ENCODE results near the gene SCAPER.
"Not testable (repeated sequence)": the region's sequence is repeated elsewhere in the genome, so short reads cannot be mapped to it uniquely, and the experiment has no call there.

SCAPER gene

DNA sequence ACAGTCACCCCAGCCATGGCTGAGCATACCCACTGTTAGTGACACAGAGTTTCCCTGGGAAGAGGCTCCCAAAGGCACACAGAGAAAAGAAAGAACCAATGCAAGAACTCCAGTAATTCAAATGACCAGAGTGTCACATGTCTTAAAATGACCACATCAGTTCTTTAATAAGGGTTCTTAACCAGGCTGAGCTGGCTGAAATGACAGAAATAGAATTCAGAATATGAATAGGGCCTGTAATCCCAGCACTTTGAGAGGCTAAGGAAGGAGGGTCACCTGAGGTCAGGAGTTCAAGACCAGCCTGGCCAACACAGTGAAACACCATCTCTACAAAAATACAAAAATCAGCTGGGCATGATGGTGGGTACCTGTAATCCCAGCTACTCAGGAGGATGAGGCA lies 54.8 kb downstream of the SCAPER start:
- not testable (repeated sequence) for H3K4me3 ChIP-seq (ENCODE audit: low read depth, low read length); H3K9me3 ChIP-seq (ENCODE audit: control insufficient read depth, insufficient read depth, low read depth, low read length); H3K4me1 ChIP-seq (ENCODE audit: control insufficient read depth, insufficient read depth, low read length); H3K36me3 ChIP-seq (ENCODE audit: control insufficient read depth, insufficient read depth, low read length); H3K27me3 ChIP-seq (ENCODE audit: control insufficient read depth, insufficient read depth, low read length); H3K9ac ChIP-seq (ENCODE audit: low read length); H3K27ac ChIP-seq (ENCODE audit: low read depth, low read length)

DNA sequence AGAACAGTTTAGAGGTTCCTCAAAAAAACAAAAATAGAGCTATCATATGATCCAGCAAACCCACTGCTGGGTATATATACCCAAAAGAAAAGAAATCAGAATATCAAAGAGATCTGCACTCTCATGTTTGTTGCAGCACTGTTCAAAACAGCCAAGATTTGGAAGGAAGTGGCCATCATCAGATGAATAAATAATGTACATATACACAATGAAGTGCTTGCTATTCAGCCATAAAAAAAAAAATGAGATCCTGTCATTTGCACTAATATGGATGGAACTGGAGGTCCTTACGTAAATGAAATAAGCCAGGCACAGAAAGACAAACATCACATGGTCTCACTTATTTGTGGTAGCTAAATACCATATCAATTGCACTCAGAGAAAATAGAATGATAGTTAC lies 58.4 kb downstream of the SCAPER start:
- H3K36me3 ChIP-seq (ENCODE audit: control insufficient read depth, insufficient read depth, low read length) = no peaks in the 10 kb centered on the region
- no peak overlapping the region for H3K4me3 ChIP-seq (ENCODE audit: low read depth, low read length)
- H3K4me1 ChIP-seq (ENCODE audit: control insufficient read depth, insufficient read depth, low read length) = no peaks in the 10 kb centered on the region
- H3K27ac ChIP-seq (ENCODE audit: low read depth, low read length) = no peak overlapping the region
- H3K27me3 ChIP-seq (ENCODE audit: control insufficient read depth, insufficient read depth, low read length) = no peaks in the 10 kb centered on the region
- H3K9me3 ChIP-seq (ENCODE audit: control insufficient read depth, insufficient read depth, low read depth, low read length) = no peaks in the 10 kb centered on the region; the same call in 1 of the 2 replicates
- no peak overlapping the region for H3K9ac ChIP-seq (ENCODE audit: low read length)

DNA sequence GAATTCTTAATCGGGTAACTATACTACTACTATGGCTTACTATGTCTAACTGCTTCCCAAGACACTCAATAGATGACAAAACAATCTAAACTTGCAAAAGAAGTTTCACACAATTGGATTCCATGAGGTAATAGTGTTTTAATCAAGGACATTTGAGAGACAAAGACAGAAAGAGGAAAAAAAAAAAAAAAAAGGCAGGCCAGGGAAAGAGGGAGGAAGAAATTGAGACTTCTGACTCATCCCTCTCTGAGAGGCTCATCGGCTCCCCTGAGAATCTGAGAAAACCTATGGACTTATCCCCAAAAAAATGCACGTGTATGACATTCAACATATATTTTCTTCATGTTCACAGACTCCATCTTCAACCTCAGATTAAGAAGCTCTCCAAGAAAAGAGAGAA lies 61.0 kb downstream of the SCAPER start:
- H3K4me1 ChIP-seq (ENCODE audit: control insufficient read depth, insufficient read depth, low read length) = no peaks in the 10 kb centered on the region

DNA sequence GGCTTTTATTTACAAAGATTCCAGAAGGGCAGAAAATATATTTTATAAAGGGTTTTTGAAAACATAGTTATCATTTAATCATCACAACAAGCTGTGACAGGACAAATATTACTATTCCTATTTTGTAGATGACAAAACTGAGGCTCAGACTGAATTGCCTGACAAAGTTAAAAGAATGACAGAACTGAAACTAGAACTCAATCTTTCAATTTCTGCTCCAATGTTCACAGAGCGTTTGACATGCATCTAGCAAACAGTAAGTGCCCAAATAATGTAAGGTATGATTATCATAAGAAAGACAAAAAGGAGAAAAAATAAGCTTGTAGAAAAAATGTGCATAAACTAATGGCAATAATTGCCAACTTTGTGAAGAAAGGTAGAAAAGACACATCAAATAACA lies 61.9 kb downstream of the SCAPER start:
- H3K4me3 ChIP-seq (ENCODE audit: low read depth, low read length) = no peak overlapping the region
- no peaks in the 10 kb centered on the region for H3K27me3 ChIP-seq (ENCODE audit: control insufficient read depth, insufficient read depth, low read length)
- H3K9ac ChIP-seq (ENCODE audit: low read length) = no peak overlapping the region
- no peaks in the 10 kb centered on the region for H3K36me3 ChIP-seq (ENCODE audit: control insufficient read depth, insufficient read depth, low read length)
- no peaks in the 10 kb centered on the region for H3K4me1 ChIP-seq (ENCODE audit: control insufficient read depth, insufficient read depth, low read length)
- H3K9me3 ChIP-seq (ENCODE audit: control insufficient read depth, insufficient read depth, low read depth, low read length) = no peaks in the 10 kb centered on the region
- no peak overlapping the region for H3K27ac ChIP-seq (ENCODE audit: low read depth, low read length)

More for the DNA sequence above, 61.0 kb downstream of the SCAPER start:
- Histone ChIP-seq H3K36me3 (ENCODE audit: control insufficient read depth, insufficient read depth, low read length) (no peaks in the 10 kb centered on the region), H3K9ac (ENCODE audit: low read length) (no peak overlapping the region), H3K9me3 (ENCODE audit: control insufficient read depth, insufficient read depth, low read depth, low read length) (no peaks in the 10 kb centered on the region), H3K4me3 (ENCODE audit: low read depth, low read length) (no peak overlapping the region), H3K27me3 (ENCODE audit: control insufficient read depth, insufficient read depth, low read length) (no peaks in the 10 kb centered on the region), H3K27ac (ENCODE audit: low read depth, low read length) (no peak overlapping the region)

DNA sequence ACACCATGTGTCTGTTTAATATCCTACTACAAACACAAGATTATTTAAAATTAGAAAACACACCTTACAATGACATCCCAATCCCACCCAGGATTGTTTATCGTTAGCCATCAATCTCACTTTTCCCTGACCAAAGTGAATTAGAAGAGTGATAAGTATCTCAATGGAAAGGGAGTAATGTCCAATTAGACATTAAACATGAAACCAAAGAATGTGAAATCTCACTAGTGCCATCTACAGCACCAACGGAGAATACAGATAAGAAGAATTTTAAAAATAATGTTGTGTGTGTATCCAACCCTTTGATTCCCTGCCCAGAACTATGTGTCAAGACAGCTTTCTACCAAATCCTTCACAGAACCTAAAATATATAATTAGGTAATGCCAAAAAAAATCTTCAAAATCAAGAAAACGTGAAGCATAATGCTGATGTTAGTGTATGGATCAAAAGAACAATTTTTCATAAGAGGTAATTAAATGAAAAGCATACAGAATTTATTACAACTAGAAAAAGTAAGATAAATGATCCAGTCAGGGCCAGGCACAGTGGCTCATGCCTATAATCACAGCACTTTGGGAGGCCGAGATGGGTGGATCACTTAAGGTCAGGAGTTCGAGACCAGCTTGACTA lies 64.2 kb downstream of the SCAPER start:
- H3K27me3 ChIP-seq (ENCODE audit: control insufficient read depth, insufficient read depth, low read length) = no peaks in the 10 kb centered on the region
- no peaks in the 10 kb centered on the region for H3K4me1 ChIP-seq (ENCODE audit: control insufficient read depth, insufficient read depth, low read length)
- H3K9me3 ChIP-seq (ENCODE audit: control insufficient read depth, insufficient read depth, low read depth, low read length) = no peaks in the 10 kb centered on the region
- no peak overlapping the region for H3K9ac ChIP-seq (ENCODE audit: low read length)
- no peak overlapping the region for H3K27ac ChIP-seq (ENCODE audit: low read depth, low read length)
- H3K36me3 ChIP-seq (ENCODE audit: control insufficient read depth, insufficient read depth, low read length) = no peaks in the 10 kb centered on the region
- H3K4me3 ChIP-seq (ENCODE audit: low read depth, low read length) = no peak overlapping the region

DNA sequence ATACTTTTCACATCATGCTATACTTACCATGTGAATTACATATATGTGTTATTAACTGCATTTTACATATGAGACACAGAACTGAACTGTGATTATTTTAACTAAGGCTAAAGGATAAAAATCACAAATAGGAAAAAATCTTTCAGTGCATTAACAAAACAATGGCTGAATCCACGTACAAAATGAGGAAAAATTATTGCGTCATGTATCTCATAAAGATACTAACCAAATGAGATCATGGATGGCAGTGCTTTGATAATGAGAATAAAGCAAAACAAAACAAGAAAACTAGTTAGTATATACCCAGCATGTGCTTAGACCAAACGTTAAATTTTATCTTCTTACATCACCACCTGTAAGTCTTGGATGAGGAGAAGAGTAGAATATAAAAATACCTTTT lies 66.0 kb downstream of the SCAPER start:
- no peak overlapping the region for H3K27ac ChIP-seq (ENCODE audit: low read depth, low read length)
- H3K4me1 ChIP-seq (ENCODE audit: control insufficient read depth, insufficient read depth, low read length) = no peaks in the 10 kb centered on the region
- no peak overlapping the region for H3K4me3 ChIP-seq (ENCODE audit: low read depth, low read length)
- H3K9me3 ChIP-seq (ENCODE audit: control insufficient read depth, insufficient read depth, low read depth, low read length) = no peaks in the 10 kb centered on the region
- no peaks in the 10 kb centered on the region for H3K27me3 ChIP-seq (ENCODE audit: control insufficient read depth, insufficient read depth, low read length)
- H3K36me3 ChIP-seq (ENCODE audit: control insufficient read depth, insufficient read depth, low read length) = no peaks in the 10 kb centered on the region
- no peak overlapping the region for H3K9ac ChIP-seq (ENCODE audit: low read length)

DNA sequence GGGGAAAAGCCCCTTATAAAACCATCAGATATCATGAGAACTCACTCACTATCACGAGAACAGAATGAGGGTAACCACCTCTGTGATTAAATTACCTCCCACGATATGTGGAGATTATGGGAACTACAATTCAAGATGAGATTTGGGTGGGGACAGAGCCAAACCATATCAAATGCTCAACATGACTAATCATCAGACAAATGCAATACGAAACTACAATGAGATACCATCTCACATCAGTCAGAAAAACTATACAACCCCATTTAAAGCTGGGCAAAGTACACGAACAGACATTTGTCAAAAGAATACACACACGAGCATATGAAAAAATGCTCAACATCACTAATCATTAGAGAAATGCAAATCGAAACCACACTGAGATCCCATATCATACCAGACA lies 67.7 kb downstream of the SCAPER start:
- H3K9me3 ChIP-seq (ENCODE audit: control insufficient read depth, insufficient read depth, low read depth, low read length) = no peaks in the 10 kb centered on the region
- H3K4me3 ChIP-seq (ENCODE audit: low read depth, low read length) = no peak overlapping the region
- H3K4me1 ChIP-seq (ENCODE audit: control insufficient read depth, insufficient read depth, low read length) = no peaks in the 10 kb centered on the region
- no peak overlapping the region for H3K27ac ChIP-seq (ENCODE audit: low read depth, low read length)
- no peaks in the 10 kb centered on the region for H3K36me3 ChIP-seq (ENCODE audit: control insufficient read depth, insufficient read depth, low read length)
- H3K9ac ChIP-seq (ENCODE audit: low read length) = no peak overlapping the region
- H3K27me3 ChIP-seq (ENCODE audit: control insufficient read depth, insufficient read depth, low read length) = no peaks in the 10 kb centered on the region

DNA sequence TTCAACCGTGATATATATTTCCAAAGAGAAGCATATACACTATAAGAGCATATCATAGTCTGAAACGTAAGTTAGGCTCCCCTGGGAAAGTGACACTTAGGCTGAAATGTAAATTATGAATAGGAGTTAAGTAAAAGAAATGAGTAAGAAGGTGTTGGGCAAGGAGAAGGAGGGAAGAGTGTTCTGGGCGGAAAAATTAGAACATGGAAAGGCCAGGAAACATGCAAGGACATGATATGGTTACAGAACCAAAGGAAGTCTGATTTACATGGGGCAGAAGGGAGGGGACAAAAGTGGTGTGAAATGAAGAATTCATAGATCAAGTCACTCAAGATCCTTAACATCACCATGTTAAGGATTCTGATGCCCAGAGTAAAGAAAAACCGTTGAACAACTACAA lies 75.2 kb downstream of the SCAPER start:
- H3K27ac ChIP-seq (ENCODE audit: low read depth, low read length) = no peak overlapping the region
- no peaks in the 10 kb centered on the region for H3K36me3 ChIP-seq (ENCODE audit: control insufficient read depth, insufficient read depth, low read length)
- H3K4me1 ChIP-seq (ENCODE audit: control insufficient read depth, insufficient read depth, low read length) = no peaks in the 10 kb centered on the region
- H3K27me3 ChIP-seq (ENCODE audit: control insufficient read depth, insufficient read depth, low read length) = no peaks in the 10 kb centered on the region
- no peaks in the 10 kb centered on the region for H3K9me3 ChIP-seq (ENCODE audit: control insufficient read depth, insufficient read depth, low read depth, low read length)
- H3K4me3 ChIP-seq (ENCODE audit: low read depth, low read length) = no peak overlapping the region
- no peak overlapping the region for H3K9ac ChIP-seq (ENCODE audit: low read length)

DNA sequence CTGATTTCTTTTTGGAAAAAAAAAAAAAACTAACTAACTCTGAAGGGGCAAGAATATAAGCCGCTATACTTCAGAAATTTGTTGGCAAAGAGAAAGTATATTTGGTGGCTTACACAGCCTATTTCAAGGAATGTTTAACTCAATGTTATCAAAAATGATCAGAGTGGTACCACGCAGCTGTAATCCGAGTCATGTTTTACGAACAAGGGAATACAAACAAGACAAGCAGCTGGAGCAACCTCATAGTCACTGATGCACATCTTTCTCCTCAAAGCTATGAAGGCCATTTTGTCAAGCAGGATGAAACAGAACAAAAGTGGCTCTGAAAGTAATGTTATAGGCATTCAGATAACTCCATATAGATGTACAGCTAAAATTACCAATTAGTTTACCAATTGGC lies 81.2 kb downstream of the SCAPER start:
- Histone ChIP-seq H3K27me3 (ENCODE audit: control insufficient read depth, insufficient read depth, low read length) (no peaks in the 10 kb centered on the region), H3K4me3 (ENCODE audit: low read depth, low read length) (no peak overlapping the region), H3K9me3 (ENCODE audit: control insufficient read depth, insufficient read depth, low read depth, low read length) (peaks cover 1% of the 10 kb centered on the region; the same call in 1 of the 2 replicates)

DNA sequence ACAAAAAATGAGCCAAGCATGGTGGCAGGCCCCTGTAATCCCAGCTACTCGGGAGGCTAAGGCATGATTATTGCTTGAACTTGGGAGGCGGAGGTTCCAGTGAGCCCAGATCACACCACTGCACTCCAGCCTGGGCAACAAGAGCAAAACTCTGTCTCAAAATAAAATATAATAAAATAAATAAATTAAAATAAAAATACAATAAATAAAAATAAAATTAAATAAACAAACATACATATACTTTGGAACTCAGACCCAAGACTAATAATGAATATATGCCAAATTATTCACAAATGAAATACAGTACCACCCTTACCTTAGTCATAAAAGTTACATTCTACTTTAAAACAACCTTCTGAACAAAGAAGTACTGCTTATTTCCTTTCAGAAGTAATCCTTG lies 81.8 kb downstream of the SCAPER start:
- Histone ChIP-seq H3K27me3 (ENCODE audit: control insufficient read depth, insufficient read depth, low read length) (no peaks in the 10 kb centered on the region), H3K9ac (ENCODE audit: low read length) (no peak overlapping the region), H3K9me3 (ENCODE audit: control insufficient read depth, insufficient read depth, low read depth, low read length) (peaks cover 6% of the 10 kb centered on the region; the same call in 1 of the 2 replicates), H3K36me3 (ENCODE audit: control insufficient read depth, insufficient read depth, low read length) (no peaks in the 10 kb centered on the region), H3K4me3 (ENCODE audit: low read depth, low read length) (no peak overlapping the region), H3K27ac (ENCODE audit: low read depth, low read length) (no peak overlapping the region), H3K4me1 (ENCODE audit: control insufficient read depth, insufficient read depth, low read length) (no peaks in the 10 kb centered on the region)

More for the DNA sequence above, 81.2 kb downstream of the SCAPER start:
- Histone ChIP-seq H3K27ac (ENCODE audit: low read depth, low read length) (no peak overlapping the region), H3K9ac (ENCODE audit: low read length) (no peak overlapping the region), H3K4me1 (ENCODE audit: control insufficient read depth, insufficient read depth, low read length) (no peaks in the 10 kb centered on the region), H3K36me3 (ENCODE audit: control insufficient read depth, insufficient read depth, low read length) (no peaks in the 10 kb centered on the region)

DNA sequence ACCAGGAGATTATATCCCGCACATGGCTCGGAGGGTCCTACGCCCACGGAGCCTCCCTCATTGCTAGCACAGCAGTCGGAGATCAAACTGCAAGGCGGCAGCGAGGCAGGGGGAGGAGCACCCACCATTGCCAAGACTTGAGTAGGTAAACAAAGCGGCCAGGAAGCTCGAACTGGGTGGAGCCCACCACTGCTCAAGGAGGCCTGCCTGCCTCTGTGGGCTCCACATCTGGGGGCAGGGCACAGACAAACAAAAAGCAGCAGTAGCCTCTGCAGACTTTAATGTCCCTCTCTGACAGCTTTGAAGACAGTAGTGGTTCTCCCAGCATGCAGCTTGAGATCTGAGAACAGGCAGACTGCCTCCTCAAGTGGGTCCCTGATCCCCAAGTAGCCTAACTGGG lies 86.2 kb downstream of the SCAPER start:
- not testable (repeated sequence) for H3K36me3 ChIP-seq (ENCODE audit: control insufficient read depth, insufficient read depth, low read length); H3K27me3 ChIP-seq (ENCODE audit: control insufficient read depth, insufficient read depth, low read length); H3K9ac ChIP-seq (ENCODE audit: low read length); H3K4me3 ChIP-seq (ENCODE audit: low read depth, low read length); H3K4me1 ChIP-seq (ENCODE audit: control insufficient read depth, insufficient read depth, low read length); H3K27ac ChIP-seq (ENCODE audit: low read depth, low read length)
- H3K9me3 ChIP-seq (ENCODE audit: control insufficient read depth, insufficient read depth, low read depth, low read length) = peaks cover 12% of the 10 kb centered on the region; the same call in 1 of the 2 replicates

DNA sequence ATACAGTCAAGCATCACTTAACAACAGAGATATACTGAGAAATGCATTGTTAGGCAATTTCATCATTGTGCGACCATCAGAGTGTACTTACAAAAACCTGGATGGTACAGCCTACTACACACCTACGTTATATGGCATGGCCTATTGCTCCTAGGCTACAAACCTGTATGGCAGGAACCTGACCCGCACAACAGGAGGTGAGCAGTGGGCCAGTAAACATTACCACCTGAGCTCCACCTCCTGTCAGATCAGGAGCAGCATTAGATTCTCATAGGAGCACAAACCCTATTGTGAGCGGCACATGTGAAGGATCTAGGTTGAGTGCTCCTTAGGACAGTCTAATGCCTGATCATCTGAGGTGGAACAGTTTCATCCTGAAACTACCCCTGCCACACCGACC lies 89.7 kb downstream of the SCAPER start:
- H3K27me3 ChIP-seq (ENCODE audit: control insufficient read depth, insufficient read depth, low read length) = no peaks in the 10 kb centered on the region
- H3K36me3 ChIP-seq (ENCODE audit: control insufficient read depth, insufficient read depth, low read length) = no peaks in the 10 kb centered on the region
- no peak overlapping the region for H3K9ac ChIP-seq (ENCODE audit: low read length)
- peaks cover 12% of the 10 kb centered on the region; the same call in 1 of the 2 replicates for H3K9me3 ChIP-seq (ENCODE audit: control insufficient read depth, insufficient read depth, low read depth, low read length)
- no peak overlapping the region for H3K27ac ChIP-seq (ENCODE audit: low read depth, low read length)
- H3K4me3 ChIP-seq (ENCODE audit: low read depth, low read length) = no peak overlapping the region
- no peaks in the 10 kb centered on the region for H3K4me1 ChIP-seq (ENCODE audit: control insufficient read depth, insufficient read depth, low read length)
